Suprapubic skin (tissue), 4 donors: ENCODE measurements around the gene MED22.

Source experiments
- EP300 ChIP-seq: sonication (generic); formaldehyde crosslinking; IDR thresholded peaks from one replicate; pipeline ENCODE4 v1.6.1; 2017; ENCODE audit warnings: antibody characterized with exemption
- POLR2A ChIP-seq, 2 donors: fragments of 450-650 bp; IDR thresholded peaks; one replicate each; pipeline ENCODE4 v1.6.1; 2017; ENCODE audit warnings: antibody characterized with exemption in 2 of 2, mild to moderate bottlenecking in 2 of 2, moderate library complexity in 2 of 2
- POLR2AphosphoS5 ChIP-seq, 3 donors: sonication (generic); formaldehyde crosslinking; IDR thresholded peaks; one replicate each; pipeline ENCODE4 v1.6.1; 2017; ENCODE audit warnings: antibody characterized with exemption in 3 of 3
- TF ChIP-seq, protein P1 (sequence below), 2 donors: fragments of 200-600 bp in 1 of 2; fragments of 450-650 bp in 1 of 2; sonication (generic) in 1 of 2; IDR thresholded peaks; one replicate each; pipeline ENCODE4 v1.5.1; 2016 to 2019; ENCODE audit warnings: antibody characterized with exemption in 2 of 2, mild to moderate bottlenecking in 1 of 2, moderate library complexity in 1 of 2

- TF ChIP-seq, protein P1, sequence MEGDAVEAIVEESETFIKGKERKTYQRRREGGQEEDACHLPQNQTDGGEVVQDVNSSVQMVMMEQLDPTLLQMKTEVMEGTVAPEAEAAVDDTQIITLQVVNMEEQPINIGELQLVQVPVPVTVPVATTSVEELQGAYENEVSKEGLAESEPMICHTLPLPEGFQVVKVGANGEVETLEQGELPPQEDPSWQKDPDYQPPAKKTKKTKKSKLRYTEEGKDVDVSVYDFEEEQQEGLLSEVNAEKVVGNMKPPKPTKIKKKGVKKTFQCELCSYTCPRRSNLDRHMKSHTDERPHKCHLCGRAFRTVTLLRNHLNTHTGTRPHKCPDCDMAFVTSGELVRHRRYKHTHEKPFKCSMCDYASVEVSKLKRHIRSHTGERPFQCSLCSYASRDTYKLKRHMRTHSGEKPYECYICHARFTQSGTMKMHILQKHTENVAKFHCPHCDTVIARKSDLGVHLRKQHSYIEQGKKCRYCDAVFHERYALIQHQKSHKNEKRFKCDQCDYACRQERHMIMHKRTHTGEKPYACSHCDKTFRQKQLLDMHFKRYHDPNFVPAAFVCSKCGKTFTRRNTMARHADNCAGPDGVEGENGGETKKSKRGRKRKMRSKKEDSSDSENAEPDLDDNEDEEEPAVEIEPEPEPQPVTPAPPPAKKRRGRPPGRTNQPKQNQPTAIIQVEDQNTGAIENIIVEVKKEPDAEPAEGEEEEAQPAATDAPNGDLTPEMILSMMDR (IDR thresholded peaks at IDR 0.05) = no peak
- TF ChIP-seq POLR2A (IDR thresholded peaks at IDR 0.05) (no peak), POLR2AphosphoS5 (IDR thresholded peaks at IDR 0.05) (no peak), EP300 (no peak)
Observed at GRCh38 chr9:133344979-133345378, 3.0 kb downstream of the MED22 start.
